Glutamatergic neuron (in vitro differentiated cells): ENCODE data around the gene GCNA. TPM values are rescaled to one million over a fixed set of nuclear protein-coding genes. Genes with fewer than 3 reads are reported as not detected.

Experiments used
- DNase-seq: peaks from one replicate; pipeline ENCODE4 v3.0.0; 2022
- H3K27ac Mint-ChIP-seq: one replicate; pipeline ENCODE4 v1.8.0; 2020; ENCODE audit warnings: mild to moderate bottlenecking, mixed read lengths, inconsistent platforms; ENCODE audit not compliant: unreplicated experiment
- H3K27me3 Mint-ChIP-seq: one replicate; pipeline ENCODE4 v1.8.0; 2020; ENCODE audit warnings: mild to moderate bottlenecking, moderate library complexity, mixed read lengths, inconsistent platforms; ENCODE audit not compliant: unreplicated experiment
- H3K36me3 Mint-ChIP-seq: one replicate; pipeline ENCODE4 v1.8.0; 2020; ENCODE audit warnings: mild to moderate bottlenecking, mixed read lengths, inconsistent platforms; ENCODE audit not compliant: unreplicated experiment
- H3K4me1 Mint-ChIP-seq: one replicate; pipeline ENCODE4 v1.8.0; 2020; ENCODE audit warnings: mild to moderate bottlenecking, low read depth, mixed read lengths, inconsistent platforms; ENCODE audit not compliant: unreplicated experiment
- H3K4me3 Mint-ChIP-seq: one replicate; pipeline ENCODE4 v1.8.0; 2020; ENCODE audit warnings: mild to moderate bottlenecking, mixed read lengths, inconsistent platforms; ENCODE audit not compliant: unreplicated experiment
- H3K9me3 Mint-ChIP-seq: one replicate; pipeline ENCODE4 v1.8.0; 2020; ENCODE audit warnings: mild to moderate bottlenecking, moderate library complexity, mixed read lengths, inconsistent platforms; ENCODE audit not compliant: unreplicated experiment
- CTCF ChIP-seq: fragments of 200-600 bp; sonication (generic); IDR thresholded peaks from one replicate; pipeline ENCODE4 v1.5.0; 2021; ENCODE audit not compliant: partially characterized antibody, unreplicated experiment
- total RNA-seq: library from RNA; stranded (reverse); fragmentation: NEBNext Ultra II Directional; extraction: Animal tissue kit (Norgen Biotek cat#: 25700); gene quantifications from one replicate; pipeline ENCODE4 v1.2.1, GENCODE V29; 2021; ENCODE audit not compliant: unreplicated experiment

Gene GCNA
- total RNA-seq, 1 donor from 2014 or later: 2.5 TPM

GRCh38 chrX:71632923-71633657, 54.9 kb downstream of the GCNA start:
- no peaks in the 10 kb centered on the region for H3K27me3 Mint-ChIP-seq

GRCh38 chrX:71634366-71634765, 56.1 kb downstream of the GCNA start:
- no peak for TF ChIP-seq CTCF
- H3K9me3 Mint-ChIP-seq: no peaks in the 10 kb centered on the region
- no peak overlapping the region for H3K27ac Mint-ChIP-seq
- H3K36me3 Mint-ChIP-seq: no peaks in the 10 kb centered on the region
- peaks cover 8% of the 10 kb centered on the region for H3K4me1 Mint-ChIP-seq
- H3K4me3 Mint-ChIP-seq: no peak overlapping the region
- DNase-seq: no peak
- no peaks in the 10 kb centered on the region for H3K27me3 Mint-ChIP-seq

More at GRCh38 chrX:71632923-71633657, 54.9 kb downstream of the GCNA start:
- no peak overlapping the region for H3K27ac Mint-ChIP-seq
- H3K36me3 Mint-ChIP-seq: no peaks in the 10 kb centered on the region
- H3K4me1 Mint-ChIP-seq: peaks cover 8% of the 10 kb centered on the region
- no peak for DNase-seq
- H3K4me3 Mint-ChIP-seq: no peak overlapping the region
- TF ChIP-seq CTCF: no peak
- no peaks in the 10 kb centered on the region for H3K9me3 Mint-ChIP-seq

- DNase-seq: no peak
Observed at GRCh38 chrX:71636438-71637252, 58.4 kb downstream of the GCNA start.

GRCh38 chrX:71637253-71637618, 59.0 kb downstream of the GCNA start:
- no peaks in the 10 kb centered on the region for H3K36me3 Mint-ChIP-seq
- DNase-seq: no peak
- H3K27ac Mint-ChIP-seq: no peak overlapping the region
- no peaks in the 10 kb centered on the region for H3K9me3 Mint-ChIP-seq
- H3K4me1 Mint-ChIP-seq: peaks cover 8% of the 10 kb centered on the region
- no peak for TF ChIP-seq CTCF
- no peak overlapping the region for H3K4me3 Mint-ChIP-seq
- H3K27me3 Mint-ChIP-seq: no peaks in the 10 kb centered on the region

More at GRCh38 chrX:71636438-71637252, 58.4 kb downstream of the GCNA start:
- no peaks in the 10 kb centered on the region for H3K9me3 Mint-ChIP-seq
- peaks cover 8% of the 10 kb centered on the region for H3K4me1 Mint-ChIP-seq
- H3K27ac Mint-ChIP-seq: no peak overlapping the region
- H3K4me3 Mint-ChIP-seq: no peak overlapping the region
- H3K36me3 Mint-ChIP-seq: no peaks in the 10 kb centered on the region
- H3K27me3 Mint-ChIP-seq: no peaks in the 10 kb centered on the region
- TF ChIP-seq CTCF: no peak

GRCh38 chrX:71637848-71638247, 59.6 kb downstream of the GCNA start:
- TF ChIP-seq CTCF: no peak
- no peak for DNase-seq
- no peaks in the 10 kb centered on the region for H3K36me3 Mint-ChIP-seq
- H3K27ac Mint-ChIP-seq: no peak overlapping the region
- peaks cover 2% of the 10 kb centered on the region for H3K9me3 Mint-ChIP-seq
- H3K27me3 Mint-ChIP-seq: no peaks in the 10 kb centered on the region
- H3K4me3 Mint-ChIP-seq: no peak overlapping the region
- H3K4me1 Mint-ChIP-seq: peaks cover 8% of the 10 kb centered on the region
